MG63 (cell line): ENCODE results near the gene CST4. TPM values are rescaled to one million over a fixed set of nuclear protein-coding genes. Genes with fewer than 3 reads are reported as not detected.
"Not testable (repeated sequence)": the region's sequence is repeated elsewhere in the genome, so short reads cannot be mapped to it uniquely, and the experiment has no call there.

ENCODE experiments used
- DNase-seq: peaks from one replicate; pipeline ENCODE4 v3.0.0-alpha.2; 2020
- H3K27me3 ChIP-seq: fragments of 250-450 bp; sonication (Bioruptor Pico); 2 replicates; pipeline ENCODE4 v1.5.1; 2020; ENCODE audit warnings: mild to moderate bottlenecking, moderate library complexity
- H3K36me3 ChIP-seq: fragments of 250-450 bp; sonication (Bioruptor Pico); 2 replicates; pipeline ENCODE4 v1.5.1; 2020; ENCODE audit warnings: mild to moderate bottlenecking, moderate library complexity
- H3K4me3 ChIP-seq: fragments of 250-450 bp; sonication (Bioruptor Pico); 2 replicates; pipeline ENCODE4 v1.5.1; 2020; ENCODE audit warnings: mild to moderate bottlenecking, moderate library complexity
- H3K9me3 ChIP-seq: fragments of 250-450 bp; sonication (Bioruptor Pico); 2 replicates; pipeline ENCODE4 v1.5.1; 2020; ENCODE audit warnings: mild to moderate bottlenecking, moderate library complexity
- total RNA-seq: library from RNA; depleted of rRNA; stranded (reverse); fragments of >200 nt; shearing (Covaris generic); gene quantifications from 2 replicates; pipeline ENCODE4 v1.2.3, GENCODE V29; 2014; ENCODE audit warnings: low replicate concordance

Gene CST4
- total RNA-seq, 1 experiment from 2014 or later, result not detected

GRCh38 chr20:23694178-23695067 is 5.6 kb upstream of the CST4 start:
- not testable (repeated sequence) for H3K36me3 ChIP-seq, H3K4me3 ChIP-seq, H3K9me3 ChIP-seq, DNase-seq, H3K27me3 ChIP-seq

- not testable (repeated sequence) for H3K9me3 ChIP-seq, H3K27me3 ChIP-seq, H3K36me3 ChIP-seq, H3K4me3 ChIP-seq
- peak; percentile 27 for DNase-seq
Measured at GRCh38 chr20:23692725-23693619, 4.1 kb upstream of the CST4 start.

GRCh38 chr20:23691675-23692074 is 2.8 kb upstream of the CST4 start:
- no peak overlapping the region for H3K4me3 ChIP-seq
- H3K27me3 ChIP-seq, result no peaks in the 10 kb centered on the region
- H3K36me3 ChIP-seq, result no peaks in the 10 kb centered on the region
- H3K9me3 ChIP-seq, result no peaks in the 10 kb centered on the region
- peak; percentile 5 for DNase-seq

- H3K9me3 ChIP-seq, result no peaks in the 10 kb centered on the region
- DNase-seq, result no peak
Measured at GRCh38 chr20:23690581-23690980, 1.7 kb upstream of the CST4 start.

GRCh38 chr20:23689399-23689690 is 507 bp upstream of the CST4 start:
- Histone ChIP-seq H3K9me3 (no peaks in the 10 kb centered on the region), H3K36me3 (no peaks in the 10 kb centered on the region), H3K27me3 (no peaks in the 10 kb centered on the region), H3K4me3 (no peak overlapping the region)
- no peak for DNase-seq

More at GRCh38 chr20:23690581-23690980, 1.7 kb upstream of the CST4 start:
- H3K36me3 ChIP-seq, result no peaks in the 10 kb centered on the region
- H3K27me3 ChIP-seq, result no peaks in the 10 kb centered on the region
- no peak overlapping the region for H3K4me3 ChIP-seq

GRCh38 chr20:23687986-23688385 is 852 bp downstream of the CST4 start:
- Histone ChIP-seq H3K36me3 (no peaks in the 10 kb centered on the region), H3K9me3 (no peaks in the 10 kb centered on the region), H3K27me3 (no peaks in the 10 kb centered on the region), H3K4me3 (no peak overlapping the region)
- DNase-seq, result no peak

- DNase-seq, result no peak
- H3K4me3 ChIP-seq, result no peak overlapping the region
- H3K27me3 ChIP-seq, result no peaks in the 10 kb centered on the region
- no peaks in the 10 kb centered on the region for H3K36me3 ChIP-seq
- H3K9me3 ChIP-seq, result no peaks in the 10 kb centered on the region
Measured at GRCh38 chr20:23686046-23686750, 2.6 kb downstream of the CST4 start.

GRCh38 chr20:23685529-23685896 is 3.3 kb downstream of the CST4 start:
- not testable (repeated sequence) for DNase-seq

GRCh38 chr20:23684261-23684660 is 4.6 kb downstream of the CST4 start:
- Histone ChIP-seq H3K4me3 (no peak overlapping the region), H3K36me3 (no peaks in the 10 kb centered on the region), H3K27me3 (no peaks in the 10 kb centered on the region), H3K9me3 (no peaks in the 10 kb centered on the region)
- DNase-seq, result no peak

More at GRCh38 chr20:23685529-23685896, 3.3 kb downstream of the CST4 start:
- H3K9me3 ChIP-seq, H3K27me3 ChIP-seq, H3K4me3 ChIP-seq, H3K36me3 ChIP-seq: not testable (repeated sequence)

GRCh38 chr20:23683807-23684206 is 5.0 kb downstream of the CST4 start:
- Histone ChIP-seq H3K27me3 (no peaks in the 10 kb centered on the region), H3K4me3 (no peak overlapping the region), H3K9me3 (no peaks in the 10 kb centered on the region), H3K36me3 (no peaks in the 10 kb centered on the region)
- DNase-seq, result no peak

- no peak for DNase-seq
- H3K27me3 ChIP-seq, result no peaks in the 10 kb centered on the region
- H3K9me3 ChIP-seq, result no peaks in the 10 kb centered on the region
- no peaks in the 10 kb centered on the region for H3K36me3 ChIP-seq
- no peak overlapping the region for H3K4me3 ChIP-seq
Measured at GRCh38 chr20:23683281-23683680, 5.6 kb downstream of the CST4 start.

- no peak overlapping the region for H3K4me3 ChIP-seq
- no peak for DNase-seq
- H3K9me3 ChIP-seq, result no peaks in the 10 kb centered on the region
- no peaks in the 10 kb centered on the region for H3K36me3 ChIP-seq
- H3K27me3 ChIP-seq, result no peaks in the 10 kb centered on the region
Measured at GRCh38 chr20:23680146-23680545, 8.7 kb downstream of the CST4 start.

GRCh38 chr20:23679133-23680092 is 9.4 kb downstream of the CST4 start:
- no peak overlapping the region for H3K4me3 ChIP-seq
- DNase-seq, result no peak

GRCh38 chr20:23673209-23673608 is 15.6 kb downstream of the CST4 start:
- no peak for DNase-seq
- Histone ChIP-seq H3K27me3 (no peaks in the 10 kb centered on the region), H3K4me3 (no peak overlapping the region)

More at GRCh38 chr20:23679133-23680092, 9.4 kb downstream of the CST4 start:
- H3K36me3 ChIP-seq, result no peaks in the 10 kb centered on the region
- no peaks in the 10 kb centered on the region for H3K9me3 ChIP-seq
- H3K27me3 ChIP-seq, result no peaks in the 10 kb centered on the region

GRCh38 chr20:23672158-23672557 is 16.7 kb downstream of the CST4 start:
- Histone ChIP-seq H3K4me3 (no peak overlapping the region), H3K9me3 (no peaks in the 10 kb centered on the region), H3K36me3 (no peaks in the 10 kb centered on the region), H3K27me3 (no peaks in the 10 kb centered on the region)
- DNase-seq, result no peak

More at GRCh38 chr20:23673209-23673608, 15.6 kb downstream of the CST4 start:
- H3K9me3 ChIP-seq, result no peaks in the 10 kb centered on the region
- H3K36me3 ChIP-seq, result no peaks in the 10 kb centered on the region

GRCh38 chr20:23671479-23671878 is 17.4 kb downstream of the CST4 start:
- no peaks in the 10 kb centered on the region for H3K27me3 ChIP-seq
- DNase-seq, result no peak
- no peaks in the 10 kb centered on the region for H3K9me3 ChIP-seq
- no peaks in the 10 kb centered on the region for H3K36me3 ChIP-seq
- H3K4me3 ChIP-seq, result no peak overlapping the region
